AG09309 (cell line): Measurements from ENCODE around the gene VGF.
A peak's percentile ranks its signal among the peaks of the same experiment; 100 is the strongest.

Experiments used
- DNase-seq: peaks from one replicate; pipeline ENCODE4 v3.0.0-alpha.2; 2010; ENCODE audit warnings: low read depth
- H3K4me3 ChIP-seq: 2 replicates; pipeline ENCODE4 v1.5.1; 2011; ENCODE audit warnings: mild to moderate bottlenecking, low read depth, low read length, moderate library complexity; ENCODE audit not compliant: control insufficient read depth
- CTCF ChIP-seq: IDR thresholded peaks from 2 replicates; pipeline ENCODE4 v1.5.1; 2011; ENCODE audit warnings: mild to moderate bottlenecking, low read depth, low read length, inconsistent platforms; ENCODE audit not compliant: insufficient read depth, control insufficient read depth; ENCODE audit errors: missing control alignments

The VGF gene

DNA sequence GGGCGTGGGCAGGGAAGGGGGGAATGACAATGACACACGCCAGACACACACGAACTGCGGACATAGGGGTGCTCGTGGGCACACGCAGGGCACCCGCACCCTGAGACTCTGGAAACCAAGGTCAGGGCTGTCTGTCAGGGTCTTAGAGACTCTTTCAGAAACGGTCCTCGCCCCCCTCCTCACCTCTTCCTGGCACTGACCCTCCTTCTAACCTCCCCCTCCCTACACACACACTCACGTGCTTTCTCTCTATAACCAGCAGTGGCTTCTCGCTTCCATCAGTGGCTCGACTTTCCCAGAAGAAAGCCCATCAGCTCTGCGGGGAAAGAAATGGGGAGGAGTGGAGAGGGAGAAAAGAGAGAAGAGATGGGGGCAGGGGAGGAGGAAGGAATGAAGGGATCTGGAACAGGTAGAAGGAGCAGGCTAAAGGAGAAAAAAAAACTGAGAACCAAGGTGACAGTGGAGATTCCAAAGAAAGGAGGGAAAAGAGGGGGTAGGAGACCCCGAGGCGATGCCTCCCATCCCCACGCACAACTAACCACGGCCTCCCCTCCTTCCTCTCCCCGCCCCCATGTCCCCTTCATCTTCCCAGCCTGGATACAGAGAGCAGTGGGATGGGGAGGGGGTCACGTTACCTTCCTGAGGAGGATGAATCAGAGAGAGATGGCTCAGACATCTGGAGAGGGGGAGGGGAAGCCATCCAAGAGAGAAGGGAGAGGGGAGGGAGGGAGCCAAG lies 1.7 kb upstream of the VGF start:
- H3K4me3 ChIP-seq: no peak overlapping the region
- no peak for DNase-seq
- no peak for TF ChIP-seq CTCF

- H3K4me3 ChIP-seq: no peak overlapping the region
- DNase-seq: no peak
- no peak for TF ChIP-seq CTCF
Measured at GRCh38 chr7:101166648-101166908, 1.2 kb upstream of the VGF start.

GRCh38 chr7:101165958-101166647 lies 734 bp upstream of the VGF start:
- no peak for TF ChIP-seq CTCF
- DNase-seq: no peak
- peak overlapping the region; percentile 12 for H3K4me3 ChIP-seq

DNA sequence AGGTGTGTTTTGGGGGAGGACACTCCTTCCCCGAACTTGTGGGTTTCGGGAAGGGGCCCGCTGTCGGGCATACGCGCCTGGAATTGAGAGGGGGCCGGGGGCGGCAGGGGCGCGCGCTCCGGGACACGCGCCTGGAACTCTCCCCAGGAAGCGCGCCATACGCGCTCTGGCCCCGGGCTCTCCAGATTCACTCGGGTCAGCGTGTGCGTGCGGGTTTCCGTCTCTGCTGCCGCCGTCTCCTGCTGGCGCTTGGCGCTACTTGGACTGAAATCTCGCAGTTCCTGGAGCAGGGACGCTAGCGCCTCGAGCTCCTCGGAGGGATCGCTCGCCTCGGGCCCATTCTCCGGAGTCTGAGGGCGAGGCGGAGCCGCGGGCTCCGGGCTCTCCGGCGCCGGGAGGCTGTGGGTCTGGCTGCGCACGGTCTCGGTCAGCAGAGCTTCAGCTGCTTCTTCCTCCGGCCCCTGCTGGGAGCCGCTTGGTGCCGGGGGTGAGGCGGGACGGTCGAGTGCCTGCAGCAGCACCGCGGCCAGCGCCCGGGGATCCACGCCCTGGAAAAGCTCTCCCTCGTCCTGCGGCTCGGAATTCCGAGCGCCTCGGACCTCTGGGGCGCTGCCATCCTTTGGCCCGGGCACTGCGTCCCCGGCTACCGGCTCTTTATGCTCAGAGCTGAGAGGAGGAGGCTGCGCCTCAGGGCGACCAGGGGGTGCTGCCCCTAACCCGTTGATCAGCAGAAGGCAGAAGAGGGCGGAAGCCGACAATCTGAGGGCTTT lies 1.1 kb downstream of the VGF start:
- DNase-seq: no peak
- H3K4me3 ChIP-seq: no peak overlapping the region
- TF ChIP-seq CTCF: no peak

GRCh38 chr7:101163279-101164070 lies 1.9 kb downstream of the VGF start:
- no peak for DNase-seq
- no peak for TF ChIP-seq CTCF
- H3K4me3 ChIP-seq: peak overlapping the region; percentile 42

DNA sequence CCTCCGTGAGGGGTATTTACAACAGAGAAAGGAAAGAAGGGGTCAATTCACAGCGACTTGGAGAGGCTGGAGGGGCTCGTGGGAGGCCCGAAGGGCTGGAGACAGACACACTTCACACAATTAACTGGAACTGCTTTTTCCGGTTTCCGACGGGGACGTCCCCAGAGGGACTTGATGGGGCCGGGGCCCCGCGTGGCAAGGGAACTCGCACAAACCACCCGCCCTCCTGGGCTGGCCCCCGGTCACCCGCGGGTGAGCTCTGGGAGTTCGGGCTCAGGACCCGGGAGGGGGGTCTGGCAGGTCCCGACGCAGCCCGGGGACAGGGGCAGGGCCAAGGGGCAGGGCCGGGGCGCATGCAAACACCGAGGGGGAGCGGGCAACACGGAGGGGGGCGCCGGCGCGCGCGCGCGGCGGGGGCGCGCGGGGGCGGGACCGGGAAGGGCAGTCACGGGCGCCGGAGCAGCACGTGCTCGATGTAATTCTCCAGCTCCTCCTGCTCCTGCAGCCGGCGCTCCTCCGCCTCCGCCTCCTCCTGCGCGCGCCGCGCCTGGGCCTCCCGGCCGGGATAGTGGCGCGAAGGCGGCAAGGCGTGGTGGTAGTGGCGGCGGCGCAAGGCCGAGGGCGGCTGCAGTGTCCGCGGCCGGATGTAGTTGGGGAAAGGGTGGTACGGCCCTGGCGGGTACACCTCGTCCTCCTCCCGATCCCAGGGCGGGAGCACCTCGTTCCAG lies 2.7 kb downstream of the VGF start:
- no peak for TF ChIP-seq CTCF
- DNase-seq: no peak
- H3K4me3 ChIP-seq: peak overlapping the region; percentile 19
